GOT3 (cell line): ENCODE data around the gene PRDM5.
"Not testable (repeated sequence)": the region's sequence is repeated elsewhere in the genome, so short reads cannot be mapped to it uniquely, and the experiment has no call there.

ENCODE experiments used
- DNase-seq: peaks from one replicate; lab custom pipeline; 2025; ENCODE audit warnings: mixed read lengths; lab: John Stamatoyannopoulos, UW

Gene PRDM5

DNA sequence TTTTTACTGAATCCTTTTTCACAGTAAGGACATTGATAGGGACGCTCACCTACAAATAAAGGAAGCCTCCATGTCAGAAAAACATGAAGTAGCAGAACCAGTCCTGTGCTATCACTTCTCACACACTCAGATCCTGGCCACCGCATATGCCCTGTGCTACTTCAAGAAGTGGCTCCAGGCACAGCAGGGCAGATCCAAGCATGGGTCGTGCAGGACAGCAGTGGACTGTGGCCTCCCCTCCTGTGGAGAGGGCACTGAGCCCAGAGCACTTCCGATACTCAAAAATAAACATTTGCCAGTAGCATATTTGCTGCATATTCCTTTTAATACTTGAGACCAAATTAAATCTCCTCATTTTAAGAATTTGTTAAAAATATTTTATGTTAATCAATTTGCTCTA lies 167.9 kb downstream of the PRDM5 start:
- no peak for DNase-seq

GRCh38 chr4:120753854-120754253 lies 168.7 kb downstream of the PRDM5 start:
- no peak for DNase-seq

GRCh38 chr4:120750152-120750525 lies 172.4 kb downstream of the PRDM5 start:
- no peak for DNase-seq

GRCh38 chr4:120749445-120750151 lies 172.9 kb downstream of the PRDM5 start:
- DNase-seq, result no peak

DNA sequence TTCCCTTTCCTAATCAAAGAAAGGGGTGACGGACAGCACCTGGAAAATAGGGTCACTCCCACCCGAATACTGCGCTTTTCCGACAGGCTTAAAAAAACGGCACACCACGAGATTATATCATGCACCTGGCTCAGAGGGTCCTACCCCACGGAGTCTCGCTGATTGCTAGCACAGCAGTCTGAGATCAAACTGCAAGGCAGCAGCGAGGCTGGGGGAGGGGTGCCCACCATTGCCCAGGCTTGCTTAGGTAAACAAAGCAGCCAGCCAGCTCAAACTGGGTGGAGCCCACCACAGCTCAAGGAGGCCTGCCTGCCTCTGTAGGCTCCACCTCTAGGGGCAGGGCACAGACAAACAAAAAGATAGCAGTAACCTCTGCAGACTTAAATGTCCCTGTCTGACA lies 180.9 kb downstream of the PRDM5 start:
- DNase-seq, result not testable (repeated sequence)

DNA sequence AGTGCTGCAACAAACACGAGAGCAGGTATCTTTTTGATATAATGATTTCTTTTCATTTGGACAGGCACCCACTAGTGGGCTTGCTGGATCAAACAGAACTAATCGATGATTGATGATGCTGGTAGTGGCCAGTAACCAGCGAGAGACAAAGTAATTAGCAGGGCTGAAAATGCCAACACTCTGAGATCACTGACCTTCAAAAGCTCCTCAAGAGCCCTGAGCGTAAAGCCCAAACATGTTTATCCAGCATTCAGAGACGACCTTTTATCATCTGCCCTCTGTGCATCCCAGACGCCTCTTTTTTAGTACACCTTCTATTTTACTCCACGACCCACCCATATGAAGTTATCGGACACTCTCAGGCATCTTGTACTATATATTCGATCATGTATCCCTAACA lies 186.2 kb downstream of the PRDM5 start:
- DNase-seq, result no peak

DNA sequence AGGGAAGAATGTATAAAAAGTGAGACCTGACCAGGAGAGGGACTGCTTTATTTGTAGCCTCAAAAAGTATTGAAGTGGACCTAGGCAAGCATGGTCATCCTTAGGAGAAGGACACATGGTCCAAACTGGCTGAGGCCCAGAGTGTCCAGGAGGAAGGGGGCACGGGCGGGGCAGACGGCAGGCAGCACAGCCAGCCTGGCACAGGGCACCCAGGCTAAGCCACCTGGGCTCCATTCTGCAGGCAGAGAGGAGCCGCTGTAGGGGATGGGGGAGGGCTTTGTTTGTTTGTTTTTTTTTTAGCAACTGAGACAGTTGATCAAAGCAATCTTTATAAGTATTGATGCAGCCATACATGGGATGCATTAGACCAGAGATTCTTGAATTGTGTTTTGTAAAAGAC lies 188.6 kb downstream of the PRDM5 start:
- no peak for DNase-seq

DNA sequence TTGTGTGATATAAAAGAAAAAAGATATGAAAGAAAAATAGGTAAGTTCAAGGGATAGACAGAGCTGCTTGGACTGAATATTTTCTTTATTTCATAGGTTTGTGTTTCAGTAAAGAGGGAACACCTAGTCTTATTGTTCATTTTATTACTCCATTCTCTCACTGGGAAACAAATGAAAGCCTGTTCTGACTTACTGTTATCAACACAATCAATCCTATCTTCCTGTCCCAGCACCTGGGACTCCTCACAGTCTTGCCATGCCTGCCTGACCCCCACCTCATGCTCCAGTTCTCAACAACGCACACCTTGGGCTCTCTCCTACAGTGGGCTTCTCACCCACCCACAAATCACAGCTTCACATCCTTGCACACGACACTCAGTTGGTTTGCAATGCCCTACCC lies 189.5 kb downstream of the PRDM5 start:
- no peak for DNase-seq

- no peak for DNase-seq
Observed at GRCh38 chr4:120731561-120731960, 191.0 kb downstream of the PRDM5 start.

DNA sequence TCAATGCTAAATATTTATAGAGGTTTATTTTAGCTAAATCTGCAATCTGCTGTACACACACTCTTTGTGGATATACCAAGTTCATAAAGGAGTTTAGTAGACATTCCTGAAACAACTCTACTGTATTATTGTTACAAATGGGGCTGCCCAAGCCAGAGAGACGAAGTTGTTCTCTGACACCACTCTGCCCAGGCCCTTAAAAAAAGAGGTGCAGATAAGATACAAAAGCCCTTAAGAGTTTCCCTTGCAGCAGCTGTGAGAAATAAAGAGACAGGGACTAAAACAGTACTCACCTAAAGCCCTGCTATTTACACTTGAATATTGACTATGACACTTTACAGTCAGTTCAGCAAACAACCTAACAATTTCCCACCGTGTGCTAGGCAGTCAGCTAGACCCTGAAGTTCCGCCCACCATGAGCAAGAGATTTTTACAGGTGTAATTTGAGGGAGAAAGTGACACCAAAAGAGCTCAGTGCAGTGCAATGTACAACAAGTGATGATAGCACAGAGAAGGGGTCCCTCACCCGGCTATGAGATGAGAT lies 191.7 kb downstream of the PRDM5 start:
- DNase-seq, result no peak

DNA sequence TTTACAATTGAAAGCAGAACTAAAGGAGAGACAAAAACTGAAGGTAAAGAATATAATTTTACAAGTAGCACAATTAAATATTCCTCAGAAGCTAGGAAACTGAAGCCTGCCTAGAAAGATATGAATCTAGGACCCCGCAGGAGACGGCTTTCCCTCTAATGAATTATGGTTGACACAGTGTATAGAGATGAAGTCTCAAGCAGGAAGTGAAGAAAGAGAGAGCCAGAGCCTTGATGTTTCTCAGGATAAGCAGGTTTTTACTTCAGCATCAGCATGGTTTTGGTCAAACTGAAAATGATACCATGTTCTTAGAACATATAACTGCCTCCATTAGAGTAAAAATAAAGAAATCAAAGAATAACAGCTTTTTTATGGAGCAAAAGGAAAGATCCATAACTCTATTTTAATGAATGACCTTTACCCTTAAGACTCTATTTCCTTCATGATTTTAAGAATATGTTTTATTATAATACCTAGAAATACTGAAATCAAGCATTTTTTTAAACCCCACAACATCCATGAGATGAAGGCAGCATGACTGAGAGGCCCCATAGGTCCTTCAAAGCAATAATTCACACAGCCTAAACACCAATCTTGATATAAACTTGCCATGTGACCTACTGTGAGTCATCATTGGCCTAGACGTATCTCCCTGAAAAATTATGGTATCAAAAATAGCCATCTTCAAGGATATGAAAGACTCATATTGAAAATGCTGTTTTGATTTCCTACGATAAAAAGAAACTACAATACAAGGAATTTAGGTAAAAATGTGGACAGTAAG lies 193.4 kb downstream of the PRDM5 start:
- DNase-seq, result no peak

GRCh38 chr4:120725639-120726580 lies 196.6 kb downstream of the PRDM5 start:
- DNase-seq, result no peak

DNA sequence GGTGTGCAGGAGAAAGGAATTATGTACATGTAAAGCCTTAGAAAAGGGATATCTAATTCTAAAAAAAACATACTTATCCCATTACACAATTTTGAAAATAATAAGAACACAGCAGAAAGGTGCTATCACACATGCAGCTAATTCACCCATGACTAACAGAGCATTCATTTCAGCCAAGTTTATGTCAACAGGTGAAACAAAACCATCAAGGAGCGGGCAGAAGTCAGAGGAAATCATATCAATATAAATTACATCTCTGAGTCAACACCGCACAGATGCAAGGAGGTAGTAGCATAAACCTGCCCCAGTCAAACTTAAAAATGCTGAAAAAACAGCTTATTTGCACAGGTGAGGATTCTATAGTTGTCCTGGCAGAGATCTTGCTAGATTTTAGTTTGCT lies 197.9 kb downstream of the PRDM5 start:
- no peak for DNase-seq

GRCh38 chr4:120723986-120724385 lies 198.5 kb downstream of the PRDM5 start:
- no peak for DNase-seq

DNA sequence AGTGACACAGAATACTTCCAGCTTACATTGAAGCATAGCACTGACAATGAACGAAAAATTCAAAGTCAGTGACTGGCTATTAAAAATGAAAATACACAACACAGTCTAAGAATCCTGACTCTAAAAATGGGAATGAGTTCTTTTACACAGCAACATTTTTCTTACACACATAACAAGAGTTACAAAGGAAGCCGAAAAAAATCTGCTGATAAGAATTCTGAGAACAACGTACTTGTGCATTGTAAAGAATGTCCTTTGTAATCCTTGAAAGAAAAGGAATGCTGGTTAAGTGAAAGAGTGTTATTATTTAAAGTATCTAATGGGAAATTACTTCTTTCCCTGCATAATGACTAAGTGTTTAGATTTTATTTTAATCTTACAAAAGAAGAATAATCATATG lies 199.4 kb downstream of the PRDM5 start:
- no peak for DNase-seq

DNA sequence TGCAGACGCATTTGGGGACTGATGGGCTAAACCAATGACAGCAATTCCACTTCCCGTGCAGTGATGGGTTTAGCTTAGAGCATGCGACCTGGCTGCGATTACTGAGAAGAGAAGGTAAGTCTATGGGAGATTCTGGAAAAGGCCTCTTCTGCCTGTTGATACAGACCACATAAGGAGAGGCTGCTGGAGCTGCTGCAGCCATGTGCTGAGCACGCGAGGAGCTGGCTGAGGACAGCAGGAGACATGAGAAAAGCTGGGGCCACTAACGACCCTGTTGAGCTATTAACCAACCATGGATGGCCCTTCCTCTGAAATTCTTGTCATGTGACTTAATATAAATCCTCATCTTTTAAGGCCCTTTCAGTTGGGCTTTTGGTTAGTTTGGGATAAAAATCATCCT lies 199.9 kb downstream of the PRDM5 start:
- DNase-seq, result no peak

DNA sequence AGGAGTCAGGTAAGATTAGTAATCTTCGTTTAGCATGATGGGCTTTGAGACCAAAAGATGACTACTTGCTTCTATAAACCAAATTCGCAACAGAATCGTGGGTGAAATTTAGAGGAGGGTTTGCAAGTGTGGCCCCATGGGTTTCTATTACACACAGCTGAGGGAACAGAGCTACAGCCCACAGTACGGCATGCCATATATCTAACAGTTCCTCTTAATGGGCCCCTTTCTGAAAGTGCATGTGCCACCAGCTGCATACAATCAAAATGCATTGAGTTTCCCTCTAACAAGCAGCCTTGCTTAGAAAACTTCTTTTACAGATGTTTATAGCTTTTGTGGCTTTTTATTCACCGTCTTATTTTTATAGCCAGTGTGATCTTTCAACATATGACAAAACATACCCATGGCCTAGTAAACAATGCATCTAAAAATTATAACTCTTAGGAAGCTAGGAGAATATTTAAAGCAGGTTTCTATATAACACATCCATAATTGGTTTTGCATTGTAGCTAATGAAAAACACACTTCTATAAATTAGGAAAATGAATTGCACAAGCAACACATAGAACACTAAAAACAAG lies 202.1 kb downstream of the PRDM5 start:
- no peak for DNase-seq

GRCh38 chr4:120718979-120719566 lies 203.5 kb downstream of the PRDM5 start:
- no peak for DNase-seq

DNA sequence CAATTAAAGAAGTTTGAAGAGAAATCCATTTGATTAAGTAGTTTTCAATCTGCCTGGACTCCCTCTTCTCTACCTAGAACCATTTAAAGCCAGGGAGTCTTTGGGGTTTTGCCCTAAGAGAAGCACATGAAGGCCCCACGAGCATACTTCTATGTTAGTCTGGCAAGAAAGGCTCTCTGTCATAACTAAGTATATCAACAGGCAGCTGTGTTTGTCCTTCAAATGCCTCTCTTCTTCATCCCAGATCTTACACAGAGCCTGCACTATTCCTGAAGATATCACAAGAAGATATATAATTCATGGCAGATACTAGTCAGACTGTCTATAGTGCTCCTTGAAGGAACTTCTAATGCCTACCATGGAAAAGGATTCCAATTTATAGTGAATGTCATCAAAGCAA lies 206.2 kb downstream of the PRDM5 start:
- DNase-seq, result no peak

DNA sequence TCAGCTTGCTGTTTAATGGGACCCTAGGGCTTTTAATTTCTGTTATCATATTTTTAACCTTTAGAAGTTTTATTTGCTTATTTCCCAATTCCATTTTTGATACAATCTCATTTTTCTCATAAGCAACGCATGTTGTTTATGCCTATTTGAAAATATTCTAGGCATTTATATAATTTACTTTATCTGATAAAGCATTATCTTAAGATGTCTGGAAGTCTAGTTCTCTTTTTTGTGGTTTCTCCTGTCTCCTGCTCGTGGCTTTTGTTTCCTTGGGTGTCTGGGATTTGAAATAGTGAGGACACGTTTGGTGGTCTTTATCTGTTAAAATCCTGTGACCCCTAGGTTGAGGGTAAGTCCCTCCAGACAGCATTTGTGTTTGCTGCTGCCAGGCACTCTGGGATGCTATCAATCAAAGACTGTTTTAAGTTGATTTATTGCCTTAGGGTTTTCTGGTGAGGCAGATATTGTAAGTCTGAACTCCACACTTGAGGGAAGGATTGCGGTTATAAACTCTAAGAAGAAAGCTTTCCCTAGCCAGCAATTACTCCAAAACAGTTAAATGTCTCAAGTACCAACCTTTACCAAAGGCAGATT lies 208.0 kb downstream of the PRDM5 start:
- DNase-seq, result no peak

DNA sequence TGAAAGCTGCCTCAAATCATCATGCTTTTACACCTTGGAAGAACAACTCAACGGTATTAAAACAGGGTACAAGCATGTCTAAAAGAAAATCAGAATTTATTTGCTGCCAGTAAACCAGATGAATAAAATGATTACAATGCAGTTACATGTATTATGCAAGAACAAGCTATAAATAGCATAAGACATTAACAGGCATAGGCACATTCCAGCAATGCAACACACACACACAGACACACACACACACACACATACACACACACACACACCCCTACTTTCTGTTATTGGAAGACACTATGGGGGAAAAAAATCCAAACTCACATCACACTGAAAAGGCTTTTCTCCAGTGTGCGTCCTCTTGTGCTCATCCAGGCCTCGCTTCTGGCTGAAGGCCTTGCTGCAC lies 212.5 kb downstream of the PRDM5 start:
- DNase-seq, result no peak
